ENCODE measurements around the gene TSSC4. TPM values are rescaled to one million over a fixed set of nuclear protein-coding genes. Genes with fewer than 3 reads are reported as not detected.

The TSSC4 gene
- total and polyA plus RNA-seq, 9 of the 15 experiments (the other 6 are each of a cell fraction or from before 2014, with no cell fraction given): 0.41 to 54.2 (median 11.0) TPM

- no peak for TF ChIP-seq ZNF512 (tag; IDR thresholded peaks at IDR 0.05)
- no peak; the same call in 1 of the 2 replicates for TF ChIP-seq TOE1 (IDR thresholded peaks at IDR 0.05; ENCODE audit: borderline replicate concordance)
- no peak for TF ChIP-seq TOE1 (CRISPR knock-in tag; IDR thresholded peaks at IDR 0.05; ENCODE audit: borderline replicate concordance, low read depth)
- TF ChIP-seq ZZZ3 (IDR thresholded peaks at IDR 0.05): no peak
- peak; percentile 100 for TF ChIP-seq ZBTB40 (IDR thresholded peaks at IDR 0.05)
- no peak for TF ChIP-seq ZBTB40 (CRISPR knock-in tag; IDR thresholded peaks at IDR 0.05)
- TF ChIP-seq ZEB2 (IDR thresholded peaks at IDR 0.05): peak; percentile 42; the same call in 1 of the 2 replicates
- peak; percentile 88 for TF ChIP-seq TAF1 (IDR thresholded peaks at IDR 0.05; ENCODE audit: control insufficient read depth, extremely low read depth, insufficient read depth, low read length, severe bottlenecking)
- TF ChIP-seq TSHZ1 (CRISPR knock-in tag; IDR thresholded peaks at IDR 0.05): no peak
- no peak for TF ChIP-seq KDM1A (IDR thresholded peaks at IDR 0.05)
- peak; percentile 98 for TF ChIP-seq ZNF395 (CRISPR knock-in tag; IDR thresholded peaks at IDR 0.05)
Observed at GRCh38 chr11:2400069-2400761, at the start of gene TSSC4 (continued).

All from K562 (cell line).